ENCODE data around the gene SSBP2.
"Not testable (repeated sequence)": the region's sequence is repeated elsewhere in the genome, so short reads cannot be mapped to it uniquely, and the experiment has no call there.

Gene SSBP2

DNA sequence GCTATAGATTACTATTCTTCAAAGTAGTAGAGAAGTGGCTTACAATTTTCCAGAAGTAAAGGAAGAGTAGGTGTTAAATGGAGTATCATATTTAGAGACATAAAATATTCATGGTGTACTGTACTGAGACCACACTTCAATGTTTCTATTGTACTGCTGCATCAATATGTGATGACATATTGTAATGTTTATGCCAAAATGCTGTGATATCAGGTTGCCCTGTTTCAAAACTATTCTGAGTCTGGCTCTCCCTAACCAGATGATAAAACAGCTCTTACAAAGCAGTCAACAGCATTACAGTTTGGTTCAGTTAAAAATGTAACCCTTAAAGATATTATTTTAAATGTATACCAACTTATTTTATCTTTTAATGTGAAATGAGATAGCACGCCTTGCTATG lies 326.2 kb downstream of the SSBP2 start:
- DNase-seq: no peak

DNA sequence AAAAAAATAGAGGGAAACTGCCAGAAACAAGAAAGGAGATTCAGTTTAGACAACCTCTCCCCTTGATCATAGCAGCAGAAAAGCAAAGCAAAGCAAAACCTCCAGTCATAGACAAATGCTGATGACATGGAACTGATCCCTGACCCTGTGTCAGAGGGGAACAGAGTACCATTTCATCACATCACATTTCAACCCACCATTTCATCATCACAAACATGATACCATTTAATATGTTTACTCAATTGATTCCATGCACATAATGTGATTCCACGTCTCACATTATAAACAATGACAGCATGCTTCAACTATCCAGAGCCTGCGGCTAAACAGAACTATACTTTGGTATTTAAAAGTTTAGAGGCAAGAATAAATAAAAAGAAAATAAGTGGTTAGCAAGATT lies 328.2 kb downstream of the SSBP2 start:
- no peak for DNase-seq

DNA sequence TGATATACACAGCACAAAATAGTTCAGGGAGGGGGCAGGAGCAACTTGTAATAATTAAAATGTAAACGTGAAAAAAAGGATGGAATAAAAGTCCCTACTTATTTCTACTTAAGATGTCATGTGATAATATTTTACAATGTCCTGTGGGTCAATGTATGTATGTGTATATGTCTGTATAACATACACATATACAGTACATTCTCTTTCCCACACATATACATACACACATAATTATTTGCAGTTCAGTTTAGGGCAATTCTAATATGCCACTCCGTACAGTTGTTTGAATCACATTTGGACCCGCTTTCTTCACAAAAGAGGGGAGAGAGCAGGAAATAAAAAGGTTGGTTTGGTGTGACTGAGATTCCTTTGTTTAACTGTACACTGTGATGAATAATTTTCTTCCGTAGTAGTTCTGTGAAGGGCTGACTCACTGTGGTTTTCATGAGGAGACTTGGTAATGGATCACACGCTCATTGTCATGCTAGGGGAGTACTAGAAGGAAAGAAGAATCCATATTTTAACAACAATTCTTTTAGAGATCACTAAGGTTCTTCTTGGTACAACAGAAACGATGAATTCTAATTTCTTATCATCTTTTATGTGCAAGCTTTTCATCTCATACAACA lies 330.7 kb downstream of the SSBP2 start:
- no peak for DNase-seq

DNA sequence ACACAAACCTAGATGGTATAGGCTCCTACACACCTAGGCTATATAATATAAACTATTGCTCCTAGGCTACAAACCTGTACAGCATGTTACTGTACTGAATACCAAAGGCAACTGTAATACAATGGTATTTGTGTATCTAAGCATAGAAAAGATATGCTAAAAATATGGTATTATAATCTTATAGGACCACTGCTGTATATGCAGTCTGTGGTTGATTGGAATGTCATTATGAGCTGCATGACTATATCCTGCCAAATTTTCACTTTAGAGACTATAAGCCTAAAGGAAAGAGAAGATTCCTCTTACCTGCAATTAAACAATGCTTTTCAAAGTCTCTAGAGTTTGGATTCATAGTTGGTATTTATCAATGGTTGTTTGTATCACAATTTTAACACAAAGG lies 332.3 kb downstream of the SSBP2 start:
- DNase-seq: no peak

DNA sequence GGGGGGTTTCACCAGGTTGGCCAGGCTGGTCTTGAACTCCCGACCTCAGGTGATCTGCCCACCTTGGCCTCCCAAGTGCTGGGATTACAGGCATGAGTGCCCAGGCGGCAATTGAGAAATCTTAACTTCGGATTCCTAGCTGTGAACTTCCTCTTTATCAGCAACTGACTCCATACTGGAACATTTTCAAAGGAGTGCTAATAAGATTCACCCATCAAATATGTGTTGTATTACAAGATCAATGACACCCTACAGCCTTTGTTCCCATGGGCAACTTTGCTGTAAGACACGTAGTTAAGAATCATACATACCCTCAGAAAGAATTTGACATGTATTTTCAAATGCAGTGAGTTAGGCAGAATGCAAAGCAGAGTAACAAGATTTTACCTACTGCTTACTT lies 333.8 kb downstream of the SSBP2 start:
- DNase-seq: no peak

DNA sequence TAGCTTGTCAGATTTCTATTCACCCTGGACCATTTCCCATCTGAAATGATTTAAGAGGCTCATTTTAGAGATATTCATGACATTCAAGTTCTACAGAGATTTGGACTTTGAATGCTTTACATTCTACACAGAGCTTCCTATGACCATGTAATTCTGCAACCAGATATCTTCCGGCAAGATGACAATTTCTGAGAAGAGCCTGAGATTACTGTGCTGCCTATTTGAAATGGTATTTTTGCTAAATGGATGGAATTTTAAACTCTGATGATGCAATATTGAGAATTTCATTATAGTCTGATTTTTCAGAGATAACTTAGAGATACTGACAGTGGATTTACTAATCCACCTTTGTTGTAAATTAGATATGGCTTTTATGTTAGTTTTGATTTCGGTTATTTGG lies 341.0 kb downstream of the SSBP2 start:
- DNase-seq: no peak

DNA sequence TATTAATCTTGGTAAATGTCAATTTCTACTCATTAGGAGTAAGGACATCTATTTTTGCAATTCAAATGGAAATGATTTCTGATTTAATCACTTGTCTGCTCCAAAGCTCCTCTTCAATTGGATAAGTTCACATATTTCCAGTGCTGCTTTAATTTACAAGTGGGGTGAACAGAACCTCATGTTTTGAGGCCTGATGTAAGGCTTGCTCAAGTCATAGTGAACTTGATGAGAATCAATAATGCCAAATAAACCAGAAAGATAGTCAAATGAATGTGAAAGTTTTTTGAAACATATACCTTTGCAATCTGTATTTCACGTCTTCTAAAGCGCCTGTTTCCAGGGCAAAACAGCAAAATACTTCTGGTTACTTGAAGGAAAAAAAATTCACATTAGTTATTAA lies 341.5 kb downstream of the SSBP2 start:
- no peak for DNase-seq

DNA sequence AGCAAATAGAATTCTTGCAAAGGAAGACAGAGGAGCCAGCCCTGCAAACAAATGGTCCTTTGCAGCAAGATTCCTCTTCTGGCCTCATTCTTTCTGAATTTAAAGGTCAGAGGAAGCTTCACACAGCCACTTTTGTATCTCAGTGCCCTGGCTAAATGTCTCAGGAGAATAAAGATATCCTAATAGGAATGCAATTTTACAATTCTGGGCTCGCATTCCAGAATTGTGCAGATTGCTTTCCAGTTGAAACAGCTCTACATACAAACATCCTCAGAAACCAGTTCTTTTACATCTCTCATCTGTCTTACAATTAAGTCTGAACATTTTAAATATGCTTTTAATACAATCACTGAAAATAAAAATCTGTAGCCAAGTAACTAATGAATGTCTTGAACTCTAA lies 342.4 kb downstream of the SSBP2 start:
- no peak for DNase-seq

DNA sequence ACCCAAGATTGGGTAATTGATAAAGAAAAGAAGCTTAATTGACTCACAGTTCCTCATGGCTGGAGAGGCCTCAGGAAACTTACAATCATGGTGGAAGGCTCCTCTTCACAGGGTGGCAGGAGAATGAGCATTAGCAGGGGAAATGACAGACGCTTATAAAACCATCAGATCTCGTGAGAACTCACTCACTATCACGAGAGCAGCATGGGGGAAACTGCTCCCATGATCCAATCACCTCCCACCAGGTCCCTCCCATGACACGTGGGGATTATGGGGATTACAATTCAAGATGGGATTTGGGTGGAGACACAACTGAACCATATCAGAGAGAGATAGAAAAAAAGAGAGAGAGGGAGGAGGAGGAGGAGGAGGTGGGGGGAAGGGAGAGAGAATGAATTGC lies 343.1 kb downstream of the SSBP2 start:
- not testable (repeated sequence) for DNase-seq

DNA sequence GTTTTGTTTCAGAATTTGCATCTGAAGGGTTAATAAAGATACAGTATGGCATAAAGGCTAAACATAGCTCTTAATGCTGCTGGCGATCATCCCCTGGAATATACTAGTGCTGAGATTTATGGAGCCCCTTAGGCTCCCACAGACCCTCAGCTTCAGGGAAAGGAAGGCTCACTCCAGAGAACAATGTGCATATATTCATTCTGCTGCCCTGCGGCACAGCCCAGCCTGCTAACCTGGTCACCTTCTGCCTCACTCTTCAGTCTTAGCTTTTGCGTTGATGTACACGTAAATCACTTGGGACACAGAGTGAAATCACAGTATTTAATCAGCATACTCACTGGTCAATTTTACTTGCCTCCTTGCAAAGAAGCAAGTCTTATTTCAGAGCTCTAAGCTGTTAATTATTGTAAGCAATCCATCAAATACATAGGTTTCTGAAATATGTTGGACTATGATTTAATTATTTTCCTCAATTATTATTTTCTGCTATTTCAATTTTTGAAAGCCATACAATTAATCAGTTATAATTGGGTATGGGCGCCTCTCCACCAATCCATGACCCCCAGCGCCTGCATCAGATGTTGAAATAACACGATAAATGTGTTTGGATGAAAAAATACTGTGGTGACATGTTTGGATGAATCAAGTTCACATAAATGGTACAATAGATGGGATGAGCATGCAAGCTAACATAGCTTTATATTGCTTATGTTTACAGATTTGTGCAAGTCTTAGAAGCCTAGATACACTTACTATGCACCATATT lies 345.6 kb downstream of the SSBP2 start:
- DNase-seq: no peak

DNA sequence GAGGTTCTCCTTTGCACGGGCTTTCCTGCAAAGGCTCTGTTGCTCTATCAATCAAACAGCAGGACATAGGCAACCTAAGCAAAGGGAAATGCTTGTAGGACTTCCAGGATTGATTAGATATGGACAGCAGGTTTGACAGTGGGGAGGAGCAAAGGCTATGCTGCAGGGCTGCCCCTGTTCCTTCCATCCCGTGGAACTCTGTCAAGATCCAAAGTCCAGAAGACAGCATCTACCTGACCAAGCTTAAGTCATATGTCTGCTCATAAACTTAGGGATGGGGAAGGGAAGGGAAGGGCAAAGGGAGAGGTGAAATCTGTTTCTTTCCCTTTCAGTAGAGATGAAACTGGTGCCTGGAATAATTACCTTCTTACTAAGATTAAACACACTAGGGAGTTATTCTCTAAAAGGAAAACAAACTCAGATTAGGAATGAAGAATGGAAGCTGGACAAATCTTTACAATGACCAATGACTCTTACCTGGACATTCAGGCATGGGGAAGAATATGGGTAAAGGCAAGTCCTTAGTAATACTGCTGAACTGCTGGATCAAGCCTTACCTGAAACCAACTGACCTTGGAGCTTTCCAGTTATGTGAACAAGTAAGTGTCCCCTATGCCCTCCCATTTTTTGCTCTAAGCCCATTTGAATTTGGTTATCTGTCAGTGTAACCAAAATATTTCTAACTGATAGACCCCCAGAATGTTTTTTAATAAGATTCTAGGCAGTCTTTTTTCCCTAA lies 348.5 kb downstream of the SSBP2 start:
- no peak for DNase-seq

DNA sequence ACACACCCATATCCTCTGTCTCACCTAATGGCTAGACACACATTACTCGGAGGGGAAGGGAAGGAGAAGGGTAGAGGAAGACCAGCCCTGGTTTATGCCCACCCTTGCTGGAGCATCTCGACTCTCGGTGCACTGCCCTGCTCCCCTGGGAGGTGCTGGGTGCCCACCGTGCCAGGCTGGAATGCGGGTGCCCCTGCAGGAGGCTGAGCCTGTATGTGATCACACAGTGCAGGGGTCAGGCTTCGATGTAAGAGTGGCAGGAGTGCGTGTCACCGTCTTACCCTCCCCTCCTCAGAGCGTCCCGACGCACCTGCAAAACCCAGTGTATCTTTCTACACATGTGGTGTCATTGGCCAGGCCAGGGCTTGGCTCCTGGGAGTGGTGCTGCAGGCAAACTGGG lies 349.6 kb downstream of the SSBP2 start:
- no peak for DNase-seq

DNA sequence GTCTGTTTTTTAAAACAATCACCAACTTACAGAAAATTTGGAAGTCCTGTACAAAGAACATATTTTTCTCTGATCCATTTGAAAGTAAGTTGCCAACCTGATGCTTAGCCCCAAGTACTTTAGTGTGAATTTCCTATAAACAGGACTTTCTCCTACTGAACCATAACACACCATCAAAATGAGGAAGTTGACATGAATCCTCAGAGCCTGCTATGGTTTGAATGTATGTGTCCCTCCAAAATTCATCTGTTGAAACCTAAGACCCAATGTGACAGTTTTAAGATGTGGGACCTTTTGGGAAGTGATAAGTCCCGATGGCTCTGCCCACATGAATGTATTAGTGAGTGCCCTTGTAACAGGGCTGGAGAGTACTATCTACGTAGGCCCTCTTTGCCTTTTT lies 350.5 kb downstream of the SSBP2 start:
- no peak for DNase-seq

DNA sequence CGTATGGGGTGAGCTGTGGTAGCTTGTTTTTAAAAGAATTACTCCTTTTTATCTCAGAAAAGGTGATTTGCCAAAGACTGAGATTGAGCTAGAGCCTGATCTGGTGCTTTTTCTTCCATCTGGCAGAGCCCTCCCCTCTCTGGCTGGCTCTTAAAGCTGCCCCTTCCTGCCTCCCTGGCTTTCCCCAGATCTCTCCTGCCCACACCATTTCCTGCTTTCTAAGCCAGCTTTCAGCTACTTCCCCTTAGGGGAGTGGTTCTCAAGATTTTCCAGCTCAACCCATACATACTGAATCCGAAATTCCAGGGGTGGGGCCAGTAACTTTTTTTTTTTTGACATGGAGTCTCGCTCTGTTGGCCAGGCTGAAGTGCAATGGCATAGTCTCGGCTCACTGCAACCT lies 352.2 kb downstream of the SSBP2 start:
- no peak for DNase-seq

DNA sequence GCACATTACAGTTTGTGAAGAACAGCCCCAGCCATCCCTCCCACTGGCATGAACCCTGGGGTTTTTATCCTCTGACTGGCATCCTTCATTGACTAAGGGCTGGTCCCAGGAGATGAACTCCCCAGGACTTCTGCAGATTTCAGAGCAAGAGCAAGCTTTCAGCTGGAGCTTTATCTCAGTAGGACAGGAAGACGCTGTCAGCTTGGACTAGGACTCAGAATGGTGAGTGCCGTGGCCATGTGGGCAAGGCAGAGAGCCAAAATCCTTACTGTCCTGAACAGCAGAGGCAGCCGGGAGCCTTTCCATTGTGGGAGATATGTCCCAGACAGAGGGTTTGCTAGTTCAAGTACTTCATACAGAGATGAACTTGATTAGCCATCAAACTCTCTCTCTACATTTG lies 353.7 kb downstream of the SSBP2 start:
- DNase-seq: no peak

DNA sequence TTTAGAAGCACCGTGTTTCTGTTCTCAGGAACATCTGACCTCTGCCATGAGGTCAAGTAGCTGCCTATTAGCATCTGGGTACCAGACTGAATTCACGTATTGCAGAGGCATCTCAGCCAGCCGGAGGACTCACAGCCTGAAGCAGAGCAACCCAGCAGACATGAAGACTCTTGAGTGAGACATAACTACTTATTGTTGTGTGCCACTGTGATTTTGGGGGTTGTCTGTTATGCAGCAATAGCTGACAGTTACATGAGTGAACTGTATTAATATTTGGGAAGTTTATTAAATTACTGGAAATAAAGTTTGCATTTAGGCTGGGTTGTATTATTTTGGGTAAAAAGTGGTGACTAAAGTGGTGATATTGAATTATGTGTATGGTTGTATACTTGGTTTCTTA lies 355.6 kb downstream of the SSBP2 start:
- DNase-seq: no peak

DNA sequence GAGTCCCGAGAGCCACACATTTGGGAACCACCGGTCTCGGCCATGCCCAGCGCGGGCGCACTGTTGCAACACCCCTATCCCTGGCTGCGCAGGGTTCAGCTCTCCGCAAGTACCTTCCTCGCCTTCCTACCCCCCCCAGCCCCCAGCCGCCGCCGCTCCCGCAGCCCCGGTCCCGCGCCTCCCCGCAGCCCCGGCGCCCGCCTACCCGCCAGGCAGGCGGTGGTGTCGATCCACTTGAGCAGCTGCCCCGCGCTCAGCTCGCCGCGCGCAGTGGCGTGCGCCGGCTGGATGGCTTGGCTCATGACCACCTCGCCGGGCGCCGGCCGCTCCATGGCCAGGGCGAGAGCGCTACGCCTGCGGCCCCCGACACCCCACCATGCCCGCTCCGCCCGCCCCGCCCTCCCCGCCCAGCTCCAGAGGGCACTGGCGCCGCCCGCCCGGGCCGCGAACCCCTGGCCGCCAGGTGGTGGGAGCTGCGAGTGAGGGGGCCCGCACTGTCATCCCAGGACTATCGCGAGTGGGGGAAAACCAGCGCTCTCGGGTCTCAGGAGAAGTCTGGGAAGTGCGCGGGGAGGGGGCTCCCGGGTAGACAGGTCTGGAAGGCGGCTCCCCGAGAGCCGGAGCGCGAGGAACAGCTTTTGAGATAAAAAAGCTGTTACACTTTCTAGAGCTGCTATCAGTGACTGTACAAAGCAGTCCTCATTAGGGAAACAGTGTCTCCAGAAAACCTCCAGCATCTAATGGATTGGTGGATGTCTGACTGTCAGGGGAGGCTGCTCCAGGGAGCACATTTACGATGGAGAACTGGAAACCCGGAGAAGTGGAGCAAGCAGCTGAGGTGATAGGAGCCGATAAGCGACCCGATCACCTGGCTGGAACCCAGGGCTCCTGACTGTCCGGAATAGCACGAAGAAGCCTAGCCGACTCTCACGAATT lies 356.8 kb downstream of the SSBP2 start, which contains the start of gene ACOT12:
TSS of gene ACOT12 (minus strand) at position 352 of the 936 bp plus-strand sequence. CDS start at position 332, 20 bp downstream.
- no peak for DNase-seq

DNA sequence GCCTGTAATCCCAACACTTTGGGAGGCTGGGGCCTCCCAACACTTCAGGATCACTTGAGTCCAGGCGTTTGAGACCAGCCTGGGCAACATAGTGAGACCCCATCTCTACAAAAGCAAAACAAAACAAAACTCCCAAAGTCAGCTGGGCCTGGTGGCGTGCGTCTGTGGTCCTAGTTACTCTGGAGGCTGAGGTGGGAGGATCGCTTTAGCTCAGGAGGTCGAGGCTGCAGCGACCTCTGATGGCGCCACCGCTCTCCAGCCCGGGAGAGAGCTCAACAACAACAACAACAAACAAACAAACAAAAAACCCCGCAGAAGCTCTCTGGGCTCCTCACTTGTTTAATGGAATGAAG lies 357.5 kb downstream of the SSBP2 start:
- no peak for DNase-seq

DNA sequence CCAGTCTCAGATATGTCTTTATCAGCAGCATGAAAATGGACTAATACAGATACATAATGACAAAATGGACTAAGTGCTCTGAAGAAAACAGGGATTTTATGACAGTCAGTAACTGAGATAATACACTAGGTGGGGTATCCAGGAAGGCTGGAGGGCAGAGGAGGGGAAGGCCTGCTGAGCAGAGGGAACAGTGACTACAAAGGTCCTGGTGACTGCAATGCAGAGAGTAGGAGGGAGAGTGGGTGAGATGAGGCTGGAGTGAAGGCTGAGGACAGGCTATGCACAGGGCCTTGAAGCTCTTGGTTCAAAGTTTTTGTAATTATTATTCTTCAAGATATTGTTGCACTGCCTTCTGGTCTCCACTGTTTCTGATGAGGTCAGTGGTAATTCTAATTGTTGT lies 361.9 kb downstream of the SSBP2 start:
- no peak for DNase-seq

DNA sequence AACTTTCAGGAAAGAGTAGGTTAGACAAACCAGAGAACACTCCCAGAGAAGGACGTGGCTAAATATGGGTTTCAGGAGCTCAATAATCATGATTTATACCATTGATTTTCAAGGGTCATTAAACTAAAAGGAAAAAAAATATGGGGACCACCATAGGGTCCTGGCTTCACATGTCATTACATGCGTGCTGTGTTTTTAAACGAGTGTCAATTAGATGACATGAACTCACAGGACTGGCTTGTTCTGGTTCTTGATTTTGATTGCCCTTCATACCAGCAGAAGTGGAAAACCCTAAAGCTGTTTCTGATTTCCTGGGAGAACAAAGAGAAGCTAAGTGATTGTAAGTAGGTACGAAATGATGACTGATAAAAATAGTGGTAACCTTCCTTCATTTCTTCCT lies 362.7 kb downstream of the SSBP2 start:
- no peak for DNase-seq

DNA sequence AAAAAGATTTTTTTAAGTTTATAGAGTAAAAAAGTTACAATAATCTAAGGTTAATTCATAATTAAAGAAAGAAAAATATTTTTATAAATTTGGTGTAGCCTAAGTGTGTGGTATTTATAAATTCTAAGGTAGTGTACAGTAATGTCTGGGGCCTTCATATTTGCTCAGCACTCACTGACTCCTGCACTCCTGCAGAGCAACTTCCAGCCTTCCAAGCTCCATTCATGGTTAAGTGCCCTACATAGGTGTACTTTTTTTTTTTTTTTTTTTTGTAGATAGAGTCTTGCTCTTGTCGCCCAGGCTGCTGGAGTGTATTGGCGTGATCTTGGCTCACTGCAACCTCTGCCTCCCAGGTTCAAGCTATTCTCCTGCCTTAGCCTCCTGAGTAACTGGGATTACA lies 367.0 kb downstream of the SSBP2 start:
- no peak for DNase-seq

DNA sequence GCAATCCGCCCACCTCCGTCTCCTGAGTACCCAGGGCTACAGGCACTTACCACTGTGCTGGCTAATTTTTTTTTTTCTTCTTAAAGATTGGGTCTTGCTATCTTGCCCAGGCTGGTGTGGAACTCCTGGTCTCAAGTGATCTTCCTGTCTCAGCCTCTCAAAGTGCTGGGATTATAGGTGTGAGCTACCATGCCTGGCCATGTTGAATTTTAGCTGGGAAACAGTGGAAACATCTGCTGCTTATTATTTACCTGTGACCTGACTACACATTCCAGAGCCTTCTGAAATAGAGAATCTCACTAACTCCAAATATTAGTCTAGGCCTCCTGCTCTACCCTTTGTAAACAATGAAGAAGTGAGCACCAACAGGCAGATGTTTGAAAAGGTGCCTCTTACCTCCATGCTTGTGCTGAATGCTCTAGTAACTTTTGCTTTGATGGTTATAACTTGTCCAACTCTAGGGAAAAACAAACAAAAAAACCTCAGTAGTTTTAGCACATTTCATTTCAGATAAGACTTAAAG lies 379.5 kb downstream of the SSBP2 start:
- no peak for DNase-seq

DNA sequence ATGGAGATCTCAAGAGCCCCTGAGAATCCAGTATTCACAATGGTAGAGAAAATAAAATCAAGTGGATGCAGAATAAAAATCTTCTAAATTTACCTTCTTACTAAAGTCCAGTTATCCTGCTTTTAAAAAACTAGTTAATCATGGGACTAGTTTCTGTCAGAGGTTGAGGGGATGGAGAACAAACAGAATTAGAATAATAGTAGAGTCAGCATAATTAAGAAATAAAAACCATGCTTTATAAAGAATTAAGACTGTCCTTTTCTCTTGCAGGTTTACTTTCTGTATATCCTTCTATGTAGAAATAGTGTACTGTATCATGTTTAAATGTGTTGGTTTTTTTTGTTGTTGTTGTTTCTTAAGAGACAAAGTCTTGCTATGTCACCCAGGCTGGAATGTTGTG lies 380.0 kb downstream of the SSBP2 start:
- no peak for DNase-seq
